KG1 (cell line): ENCODE measurements around the gene CTRB1.

Source experiments
- DNase-seq: peaks from one replicate; lab custom pipeline; 2025; lab: John Stamatoyannopoulos, UW

Gene CTRB1

GRCh38 chr16:75218256-75219076 lies at the start of gene CTRB1:
Gene CTRB1, plus strand, starts transcription at chr16:75218988. Its CDS starts 20 bp downstream, at chr16:75219008.
- no peak for DNase-seq

- no peak for DNase-seq
Measured at GRCh38 chr16:75169899-75170405, 48.8 kb upstream of the CTRB1 start.

GRCh38 chr16:75172578-75172977 lies 46.2 kb upstream of the CTRB1 start:
- no peak for DNase-seq

GRCh38 chr16:75175074-75175473 lies 43.7 kb upstream of the CTRB1 start:
- DNase-seq, result no peak

GRCh38 chr16:75176926-75177325 lies 41.9 kb upstream of the CTRB1 start:
- DNase-seq, result no peak

- no peak for DNase-seq
Measured at GRCh38 chr16:75179208-75179607, 39.6 kb upstream of the CTRB1 start.

- peak; percentile 19 for DNase-seq
Measured at GRCh38 chr16:75181630-75182029, 37.2 kb upstream of the CTRB1 start.

GRCh38 chr16:75188832-75189477 lies 29.8 kb upstream of the CTRB1 start:
- DNase-seq, result no peak

GRCh38 chr16:75189638-75190245 lies 29.0 kb upstream of the CTRB1 start:
- no peak for DNase-seq

- DNase-seq, result no peak
Measured at GRCh38 chr16:75192606-75193264, 26.1 kb upstream of the CTRB1 start.

- DNase-seq, result no peak
Measured at GRCh38 chr16:75193265-75193650, 25.5 kb upstream of the CTRB1 start.

- DNase-seq, result no peak
Measured at GRCh38 chr16:75193730-75194444, 24.9 kb upstream of the CTRB1 start.

- no peak for DNase-seq
Measured at GRCh38 chr16:75195811-75196790, 22.7 kb upstream of the CTRB1 start.

GRCh38 chr16:75196836-75197235 lies 22.0 kb upstream of the CTRB1 start:
- no peak for DNase-seq

- no peak for DNase-seq
Measured at GRCh38 chr16:75197522-75198134, 21.2 kb upstream of the CTRB1 start.

GRCh38 chr16:75198135-75198600 lies 20.6 kb upstream of the CTRB1 start:
- DNase-seq, result no peak

- DNase-seq, result no peak
Measured at GRCh38 chr16:75202069-75202590, 16.7 kb upstream of the CTRB1 start.

GRCh38 chr16:75203096-75203495 lies 15.7 kb upstream of the CTRB1 start:
- no peak for DNase-seq

GRCh38 chr16:75203667-75204409 lies 14.9 kb upstream of the CTRB1 start:
- DNase-seq, result no peak
